HG03159 (cell line): ENCODE measurements around the gene NENF.

ENCODE experiments used
- ATAC-seq: cut with Tn5 transposase; IDR thresholded peaks from one replicate; pipeline ENCODE4 v1.9.1; 2021; ENCODE audit warnings: mild to moderate bottlenecking, moderate library complexity; ENCODE audit not compliant: unreplicated experiment

The NENF gene

DNA sequence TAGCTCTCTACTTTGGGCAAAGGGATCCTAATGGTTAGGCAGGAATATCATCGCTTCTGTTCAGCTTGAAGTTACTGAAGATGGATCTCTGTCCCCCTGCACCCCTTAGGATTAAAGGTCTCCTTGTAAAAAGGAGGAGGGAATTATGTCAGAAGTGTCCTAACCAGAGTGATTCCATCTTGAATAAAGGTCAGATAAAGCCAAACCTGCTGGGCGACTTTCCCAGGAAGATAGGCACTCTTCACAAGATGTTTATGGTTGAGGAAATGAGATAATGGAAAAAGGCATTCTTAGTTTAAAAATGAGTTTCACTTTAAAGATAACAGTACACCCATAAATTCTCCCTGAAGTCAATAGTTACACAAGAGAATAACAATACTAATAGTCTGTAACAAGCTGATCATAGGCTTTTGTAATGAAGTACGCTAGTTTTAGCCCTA is 1.7 kb upstream of the NENF start:
- ATAC-seq, result no peak

DNA sequence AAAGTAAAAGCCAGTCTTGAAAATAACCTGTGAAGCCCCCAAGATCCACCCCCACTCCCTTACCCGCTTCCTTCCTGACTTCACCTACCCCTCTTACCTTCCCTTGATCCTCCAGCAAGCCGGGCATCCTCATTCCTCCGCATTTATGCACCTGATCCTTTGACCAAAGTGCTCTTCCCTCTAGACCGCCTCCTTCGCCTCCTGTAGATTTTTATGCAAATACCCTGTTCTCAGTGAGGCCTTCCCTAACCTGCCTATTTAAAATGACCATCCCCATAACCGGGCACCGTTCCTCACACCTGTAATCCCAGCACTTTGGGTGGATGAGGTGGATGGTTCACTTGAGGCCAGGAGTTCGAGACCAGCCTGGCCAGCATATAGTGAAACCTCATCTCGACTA is 1.1 kb upstream of the NENF start:
- ATAC-seq, result no peak

DNA sequence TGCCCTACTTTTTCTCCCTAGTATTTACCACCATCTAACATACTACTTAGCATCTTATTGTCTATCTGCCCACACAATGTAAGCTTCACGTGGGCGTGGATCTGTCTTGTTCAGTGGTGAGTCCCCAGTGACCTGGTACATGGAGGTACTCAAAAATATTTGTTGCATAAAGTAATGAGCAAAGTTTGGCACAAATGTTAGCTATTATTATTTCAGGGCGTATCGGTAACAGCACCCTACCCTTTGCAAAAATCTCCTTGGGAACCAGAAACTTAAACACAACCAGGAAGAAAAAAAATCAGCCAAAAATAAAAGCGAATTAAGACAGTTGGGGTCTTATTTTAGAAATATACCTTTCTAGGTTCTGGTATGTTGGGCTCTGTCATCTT is 454 bp upstream of the NENF start:
- ATAC-seq, result no peak

DNA sequence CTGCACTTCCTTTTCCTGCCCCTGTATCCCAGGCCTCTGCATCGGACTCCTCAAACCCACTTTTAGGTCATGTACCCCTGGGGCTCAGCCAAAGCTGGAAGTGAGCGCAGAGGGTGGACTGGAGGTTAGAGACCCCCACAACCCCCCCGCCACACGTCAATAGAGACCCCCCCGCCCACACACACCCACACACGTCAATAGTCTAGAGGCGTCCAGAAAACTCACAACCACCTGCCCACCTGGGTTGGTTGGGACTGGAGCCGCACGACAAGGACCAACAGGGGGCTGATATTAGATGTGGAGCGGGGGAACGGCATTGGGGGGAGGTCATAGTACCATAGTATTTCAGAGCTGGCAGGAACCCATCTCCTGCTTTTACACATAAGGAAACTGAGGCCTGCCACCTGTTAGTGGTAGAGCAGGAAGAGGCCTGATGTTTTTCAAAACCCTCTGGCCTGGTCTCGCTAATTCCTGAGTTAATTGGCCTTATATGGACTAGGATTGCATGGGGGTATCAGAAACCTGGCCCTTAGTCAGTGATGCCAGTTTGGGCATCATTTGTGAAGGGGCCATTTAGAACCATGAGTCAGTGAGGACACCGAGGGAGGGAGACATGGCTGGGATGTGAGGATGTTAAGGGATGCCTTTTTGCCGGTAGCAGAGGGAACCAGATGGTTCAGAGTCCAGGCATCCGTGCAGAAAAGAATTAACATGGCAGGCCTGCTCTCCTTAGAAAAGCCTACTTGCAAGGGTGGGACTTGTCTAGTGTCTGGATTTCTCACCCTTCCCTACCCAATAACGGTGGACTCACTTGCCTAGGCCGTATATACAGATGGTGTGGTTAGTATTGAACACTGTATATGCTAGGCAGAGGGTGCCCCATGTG is 1.1 kb downstream of the NENF start:
- ATAC-seq, result no peak

- no peak for ATAC-seq
Measured at GRCh38 chr1:212434992-212435391, 2.3 kb downstream of the NENF start.

DNA sequence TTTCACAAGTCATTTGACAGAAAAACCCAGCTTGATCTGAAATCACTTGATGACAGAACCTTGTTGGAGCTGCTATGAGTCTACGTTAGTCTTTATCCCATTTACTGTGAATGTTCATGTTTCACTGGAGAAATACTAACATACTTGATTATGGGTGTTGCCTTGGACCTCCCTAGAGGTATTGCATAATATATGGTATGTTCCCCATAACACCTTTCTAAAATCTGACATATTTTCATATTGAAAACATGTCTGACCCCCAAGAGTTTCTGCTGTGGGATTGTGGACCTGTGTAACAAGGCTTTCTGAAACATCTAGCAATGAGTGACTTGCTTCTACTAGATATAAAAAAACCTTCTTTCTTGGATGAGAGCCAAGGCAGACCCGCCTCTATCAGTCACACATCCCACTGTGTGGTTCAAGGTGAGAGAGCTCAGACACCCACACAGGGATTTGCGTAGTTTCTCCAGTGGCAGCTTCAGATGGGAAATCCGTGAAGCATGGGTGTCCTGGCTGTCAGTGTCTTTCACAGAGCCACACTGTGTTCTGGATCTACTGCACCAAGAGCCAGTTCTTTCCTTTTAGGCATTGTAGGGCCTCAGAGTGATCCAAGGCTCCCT is 4.6 kb downstream of the NENF start:
- no peak for ATAC-seq

GRCh38 chr1:212438831-212439237 is 6.1 kb downstream of the NENF start:
- no peak for ATAC-seq

GRCh38 chr1:212440419-212440818 is 7.7 kb downstream of the NENF start:
- ATAC-seq, result no peak

DNA sequence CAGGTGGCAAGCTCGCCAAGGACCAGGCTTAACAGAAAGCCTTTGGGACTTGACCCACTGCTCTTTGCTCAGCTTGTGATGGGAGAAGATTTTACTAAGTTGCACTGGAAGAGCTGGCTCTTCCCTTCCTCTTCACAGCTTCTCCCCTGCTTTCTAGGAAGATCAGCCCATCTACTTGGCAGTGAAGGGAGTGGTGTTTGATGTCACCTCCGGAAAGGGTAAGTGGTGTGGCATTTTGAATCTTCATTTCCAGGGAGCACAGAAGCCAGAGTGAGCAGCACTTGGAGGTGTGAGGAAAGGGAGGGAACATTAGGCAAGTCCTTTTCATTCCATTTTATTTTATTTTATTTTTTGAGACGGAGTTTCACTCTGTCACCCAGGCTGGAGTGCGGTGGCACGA is 9.7 kb downstream of the NENF start:
- no peak for ATAC-seq

DNA sequence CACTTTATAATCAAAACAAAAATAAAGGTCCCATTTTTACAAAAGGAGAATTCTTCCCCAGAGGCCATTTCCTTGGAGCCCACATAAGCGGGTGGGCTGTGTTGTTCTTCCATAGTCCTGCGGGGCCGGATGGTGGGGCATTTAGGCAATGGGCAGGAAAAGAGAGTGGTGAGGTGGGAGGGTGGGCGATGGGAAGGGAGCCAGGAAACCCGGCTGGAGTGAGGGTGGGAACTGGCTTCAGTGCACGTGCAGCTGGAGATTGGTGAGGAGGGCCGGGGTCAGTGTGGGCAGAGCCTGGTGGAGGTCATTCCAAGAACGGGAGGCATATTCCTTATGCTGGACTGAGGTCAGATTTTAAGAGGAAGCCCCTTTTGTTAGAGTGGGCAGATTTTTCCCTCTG is 13.6 kb downstream of the NENF start:
- no peak for ATAC-seq

DNA sequence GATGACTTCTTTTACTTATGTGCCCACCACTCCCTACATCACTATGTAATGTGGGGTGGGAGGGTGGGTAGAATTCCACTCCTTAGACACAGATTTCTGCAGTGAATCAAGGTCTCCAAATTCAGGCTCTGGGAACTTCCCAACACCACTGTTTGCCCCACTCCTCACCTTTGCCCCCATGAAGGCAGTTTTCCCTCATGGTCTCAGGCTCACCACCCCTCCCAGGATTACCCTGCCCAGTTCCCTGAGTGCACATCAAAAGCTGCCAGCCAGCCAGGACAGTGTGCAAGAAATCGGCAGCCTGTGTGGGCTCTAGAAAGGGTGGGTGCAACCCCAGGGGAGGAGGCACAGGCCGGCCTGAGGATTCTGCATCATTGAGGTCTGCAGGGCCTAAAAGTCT is 14.8 kb downstream of the NENF start:
- ATAC-seq, result no peak

GRCh38 chr1:212450331-212450881 is 17.7 kb downstream of the NENF start:
- no peak for ATAC-seq

DNA sequence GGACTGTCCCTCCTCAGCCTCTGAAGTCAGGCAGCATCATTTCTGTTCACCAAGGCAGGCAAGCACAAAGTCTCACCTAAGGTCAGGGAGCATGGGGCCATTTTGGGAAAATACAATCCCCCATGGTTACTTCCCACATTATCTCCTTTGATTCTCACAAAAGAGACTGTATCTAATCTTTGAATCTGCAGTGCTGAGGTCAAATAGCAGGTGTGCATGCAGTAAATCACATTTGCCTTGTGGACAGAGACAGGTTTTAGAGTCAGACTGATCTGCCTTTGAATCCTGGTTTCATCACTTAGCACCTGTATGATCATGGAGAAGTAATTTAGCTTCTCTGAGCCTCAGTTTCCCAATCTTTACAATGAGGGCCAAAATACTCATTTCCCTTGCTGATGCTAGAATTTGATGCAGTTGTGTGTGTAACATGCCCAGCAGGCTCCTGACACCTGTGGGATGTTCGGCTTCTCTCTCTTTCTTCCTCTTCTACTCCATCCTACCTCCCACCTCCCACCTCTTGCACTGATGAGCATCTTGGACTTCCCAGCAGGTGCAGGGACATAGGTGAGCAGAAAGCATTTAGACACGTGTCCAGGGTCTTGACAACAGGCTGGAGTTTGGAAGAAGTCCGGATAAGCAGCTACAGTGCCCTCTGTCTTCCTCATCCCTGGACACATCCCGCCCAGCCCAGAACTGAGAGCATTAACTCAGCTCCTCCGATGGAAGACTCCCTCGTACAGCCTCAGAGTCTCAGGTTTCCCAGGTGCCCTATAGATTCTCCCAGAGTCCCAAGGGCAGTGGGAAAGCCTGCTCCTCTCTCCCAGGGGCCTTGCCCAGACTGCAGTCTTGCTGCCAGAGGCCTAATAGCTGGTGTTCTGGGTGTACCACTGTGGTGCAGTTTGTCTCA is 18.9 kb downstream of the NENF start:
- ATAC-seq, result no peak

DNA sequence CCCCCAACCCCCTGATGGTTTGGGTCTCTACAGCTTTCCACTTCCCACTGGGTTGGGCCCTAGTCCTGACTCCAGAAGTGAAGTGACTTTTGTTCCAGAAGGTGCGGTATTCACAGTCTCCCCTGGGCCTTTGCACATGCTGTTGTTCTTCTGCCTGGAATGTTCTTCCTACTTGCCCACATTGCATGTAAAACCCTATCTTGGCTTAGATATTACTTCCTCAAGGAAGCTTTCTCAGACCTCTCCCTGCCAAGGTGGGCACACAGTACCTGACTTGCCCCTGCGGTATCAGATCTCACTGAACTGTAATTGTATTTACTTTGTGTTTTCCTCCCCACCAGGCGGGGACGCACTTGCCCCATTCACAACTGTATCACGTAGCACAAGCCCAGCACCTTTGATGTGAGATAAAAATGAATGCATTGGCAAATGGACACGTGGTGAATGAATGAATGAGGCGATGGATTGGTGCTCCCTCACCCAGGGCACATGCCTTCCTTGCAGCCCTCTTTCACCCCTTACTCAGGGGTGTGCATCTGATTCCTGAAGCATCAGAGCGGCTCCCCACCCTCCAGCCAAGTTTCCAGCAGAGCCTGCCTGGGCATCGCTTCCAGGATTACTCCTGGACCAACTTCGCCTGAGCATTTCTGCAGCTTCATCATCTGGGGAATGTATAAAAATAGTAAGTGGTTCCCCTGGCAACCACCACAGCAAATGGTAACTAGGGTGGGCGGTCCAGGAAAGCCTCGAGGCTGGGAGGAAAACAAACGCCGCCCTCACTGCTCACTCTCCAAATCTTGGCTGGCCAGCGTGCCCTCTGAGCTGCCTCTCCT is 19.8 kb downstream of the NENF start:
- ATAC-seq, result no peak

DNA sequence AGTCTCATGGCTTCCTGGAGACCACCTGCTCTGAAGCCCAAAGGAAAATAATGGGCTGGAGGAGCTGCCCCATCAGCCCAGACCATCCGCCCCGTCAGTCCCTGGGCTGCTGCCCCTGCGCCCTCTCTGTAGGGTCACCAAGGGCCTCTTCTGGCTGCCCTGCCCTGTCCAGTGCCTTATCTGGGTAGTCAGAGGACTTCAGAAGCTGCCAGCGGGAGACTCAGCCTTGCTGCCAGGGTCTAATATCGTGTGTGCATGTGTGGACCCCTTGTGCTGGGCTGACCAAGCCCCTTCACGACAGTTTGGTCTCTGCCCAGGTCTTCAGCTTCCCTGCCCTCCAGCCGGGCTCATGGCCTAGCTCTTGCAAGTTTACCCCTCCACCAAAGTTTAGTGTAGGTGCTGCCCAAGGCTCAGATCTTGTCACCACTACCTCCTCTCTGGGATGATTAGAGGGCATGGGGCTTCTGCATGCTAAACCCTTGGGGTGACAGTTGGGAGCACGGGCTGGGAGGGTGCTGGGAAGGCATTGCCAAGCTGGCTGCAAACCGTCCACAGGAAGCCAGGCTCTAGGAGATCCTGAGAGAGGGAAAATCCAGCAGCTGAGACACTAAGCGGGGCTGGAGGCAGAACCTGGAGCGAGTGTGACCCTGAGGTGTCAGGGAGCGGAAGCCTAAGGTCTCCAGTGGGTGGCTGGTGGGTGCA is 20.6 kb downstream of the NENF start:
- ATAC-seq, result no peak

- ATAC-seq, result no peak
Measured at GRCh38 chr1:212454741-212455140, 22.0 kb downstream of the NENF start.

GRCh38 chr1:212455401-212455800 is 22.7 kb downstream of the NENF start:
- ATAC-seq, result no peak

DNA sequence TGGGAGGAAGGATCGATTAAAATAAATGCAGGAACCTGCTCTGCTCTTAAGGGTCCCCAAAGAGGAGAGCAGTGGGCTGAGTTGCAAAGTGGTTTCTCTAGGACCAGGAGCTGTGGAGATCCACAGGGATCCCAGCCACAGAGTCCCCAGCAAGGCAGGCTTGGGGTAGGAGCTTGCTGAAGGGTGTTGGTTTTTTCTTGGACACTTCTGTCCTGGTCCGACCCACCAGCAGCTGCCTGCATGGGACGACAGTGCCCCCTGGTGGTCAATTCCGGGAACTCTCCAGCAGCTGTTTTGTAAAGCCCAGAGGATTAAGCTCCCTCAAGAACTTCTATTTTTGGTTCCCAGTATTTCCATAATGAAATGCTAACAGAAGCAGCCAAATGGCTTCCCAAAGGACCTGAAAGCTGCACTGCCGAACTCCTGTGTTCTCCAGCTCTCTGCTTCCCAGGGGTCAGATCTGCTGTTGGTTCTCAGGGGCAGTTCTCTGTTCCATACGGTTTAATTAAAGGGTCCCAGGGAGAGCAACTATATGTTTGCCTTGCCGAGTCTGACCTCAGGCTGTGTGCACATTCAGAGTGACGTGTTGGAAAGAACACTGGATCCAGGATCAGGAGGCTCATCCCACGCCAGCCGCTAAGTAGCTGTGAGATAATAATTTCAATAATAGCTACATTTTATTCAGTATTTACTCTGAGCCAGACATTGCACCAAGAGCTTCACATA is 23.2 kb downstream of the NENF start:
- peak; percentile 49 for ATAC-seq

- ATAC-seq, result no peak
Measured at GRCh38 chr1:212457740-212458338, 25.1 kb downstream of the NENF start.
